Neural cell (in vitro differentiated cells): ENCODE results near the gene LRR1. TPM values are rescaled to one million over a fixed set of nuclear protein-coding genes. Genes with fewer than 3 reads are reported as not detected.

Experiments
- H2AFZ ChIP-seq: fragments of 200-600, 300-800 bp; sonication (generic), shearing (Covaris generic); 2 replicates; pipeline ENCODE4 v1.6.0; 2014; ENCODE audit warnings: low read depth, mild to moderate bottlenecking, antibody characterized with exemption, low read length, moderate library complexity
- H3F3A ChIP-seq: fragments of 200-600 bp; shearing (Covaris generic); 2 replicates; pipeline ENCODE4 v1.6.1; 2016; ENCODE audit warnings: mild to moderate bottlenecking, moderate library complexity, mixed read lengths, antibody characterized with exemption, low read length; ENCODE audit not compliant: insufficient read depth, poor library complexity, severe bottlenecking
- H3K27ac ChIP-seq: fragments of 200-600, 300-800 bp; sonication (generic), shearing (Covaris generic); 2 replicates; pipeline ENCODE4 v1.5.1; 2014; ENCODE audit warnings: mild to moderate bottlenecking, low read length, moderate library complexity
- H3K27me3 ChIP-seq: fragments of 300-800, 200-600 bp; sonication (generic), shearing (Covaris generic); 2 replicates; pipeline ENCODE4 v1.6.0; 2014; ENCODE audit warnings: mild to moderate bottlenecking, low read depth, low read length, moderate library complexity; ENCODE audit not compliant: insufficient read depth
- H3K36me3 ChIP-seq: fragments of 300-800, 200-600 bp; sonication (generic), shearing (Covaris generic); 2 replicates; pipeline ENCODE4 v1.5.1; 2014; ENCODE audit warnings: mild to moderate bottlenecking, antibody characterized with exemption, low read length, moderate library complexity; ENCODE audit not compliant: insufficient read depth
- H3K4me2 ChIP-seq: fragments of 300-800, 200-600 bp; sonication (generic), shearing (Covaris generic); 2 replicates; pipeline ENCODE4 v1.6.0; 2014; ENCODE audit warnings: mild to moderate bottlenecking, low read length
- H3K4me3 ChIP-seq: fragments of 300-800, 200-600 bp; sonication (generic), shearing (Covaris generic); 2 replicates; pipeline ENCODE4 v1.5.1; 2014; ENCODE audit warnings: mild to moderate bottlenecking, low read length, moderate library complexity
- H3K79me2 ChIP-seq: fragments of 200-600 bp; shearing (Covaris generic); replicated peaks from 2 replicates; pipeline ENCODE4 v1.6.0; 2014; ENCODE audit warnings: mild to moderate bottlenecking, low read length, moderate library complexity; ENCODE audit not compliant: insufficient read depth
- H3K9ac ChIP-seq: fragments of 300-800, 200-600 bp; sonication (generic), shearing (Covaris generic); 2 replicates; pipeline ENCODE4 v1.6.1; 2016; ENCODE audit warnings: mild to moderate bottlenecking, low read length, mixed read lengths
- H3K9me2 ChIP-seq: fragments of 200-600 bp; shearing (Covaris generic); 2 replicates; pipeline ENCODE4 v1.6.1; 2016; ENCODE audit warnings: mild to moderate bottlenecking, low read length, mixed read lengths; ENCODE audit not compliant: insufficient read depth
- H3K9me3 ChIP-seq: fragments of 200-600, 300-800 bp; sonication (generic), shearing (Covaris generic); 2 replicates; pipeline ENCODE4 v1.6.1; 2016; ENCODE audit warnings: mild to moderate bottlenecking, mixed run types, low read length, moderate library complexity, mixed read lengths
- H4K20me1 ChIP-seq: fragments of 200-600 bp; shearing (Covaris generic); 2 replicates; pipeline ENCODE4 v1.6.1; 2016; ENCODE audit warnings: mild to moderate bottlenecking, mixed run types; ENCODE audit not compliant: insufficient read depth
- CTCF ChIP-seq: fragments of 450-650 bp; IDR thresholded peaks from 2 replicates; pipeline ENCODE4 v1.5.1; 2014; ENCODE audit warnings: antibody characterized with exemption, mild to moderate bottlenecking, moderate library complexity; ENCODE audit not compliant: poor library complexity, severe bottlenecking
- EP300 ChIP-seq: fragments of 450-650 bp; conservative IDR thresholded peaks from 2 replicates; pipeline ENCODE4 v1.6.1; 2014; ENCODE audit warnings: antibody characterized with exemption, mild to moderate bottlenecking, moderate library complexity; ENCODE audit not compliant: poor library complexity, severe bottlenecking
- EZH2 ChIP-seq: fragments of 200-600, 300-800 bp; shearing (Covaris generic), sonication (generic); IDR thresholded peaks from 2 replicates; pipeline ENCODE4 v1.6.1; 2014; ENCODE audit warnings: antibody characterized with exemption, low read length, borderline replicate concordance, mild to moderate bottlenecking; ENCODE audit not compliant: insufficient read depth, poor library complexity, severe bottlenecking
- MXI1 ChIP-seq: fragments of 450-650 bp; conservative IDR thresholded peaks from 2 replicates; pipeline ENCODE4 v1.6.1; 2014; ENCODE audit warnings: antibody characterized with exemption, mild to moderate bottlenecking; ENCODE audit not compliant: poor library complexity, severe bottlenecking
- POLR2AphosphoS5 ChIP-seq: IDR thresholded peaks from 2 replicates; pipeline ENCODE4 v1.6.1; 2012
- RAD21 ChIP-seq: fragments of 450-650 bp; conservative IDR thresholded peaks from 2 replicates; pipeline ENCODE4 v1.6.1; 2014; ENCODE audit warnings: antibody characterized with exemption, mild to moderate bottlenecking, moderate library complexity
- REST ChIP-seq: IDR thresholded peaks from 2 replicates; pipeline ENCODE4 v1.6.1; 2012; ENCODE audit warnings: borderline replicate concordance
- SMC3 ChIP-seq: fragments of 450-650 bp; conservative IDR thresholded peaks from 2 replicates; pipeline ENCODE4 v1.6.1; 2014; ENCODE audit warnings: antibody characterized with exemption, mild to moderate bottlenecking, moderate library complexity; ENCODE audit not compliant: poor library complexity
- TAF1 ChIP-seq: IDR thresholded peaks from 2 replicates; pipeline ENCODE4 v1.6.1; 2012; ENCODE audit warnings: low read depth
- polyA plus RNA-seq: library from polyadenylated mRNA; depleted of rRNA; stranded (reverse); fragments of >200 nt; gene quantifications from 2 replicates; pipeline ENCODE4 v1.2.3, GENCODE V29; 2014

LRR1 gene
- polyA plus RNA-seq, 1 donor from 2014 or later = 4.4 TPM

GRCh38 chr14:49550286-49551184, 48.2 kb upstream of the LRR1 start:
- no peak overlapping the region for H2AFZ ChIP-seq
- H3F3A ChIP-seq = no peaks in the 10 kb centered on the region
- no peaks in the 10 kb centered on the region for H3K27me3 ChIP-seq
- no peaks in the 10 kb centered on the region for H3K9me2 ChIP-seq
- no peak overlapping the region for H3K27ac ChIP-seq
- no peaks in the 10 kb centered on the region for H3K79me2 ChIP-seq
- H3K36me3 ChIP-seq = no peaks in the 10 kb centered on the region
- H4K20me1 ChIP-seq = no peaks in the 10 kb centered on the region
- no peak overlapping the region for H3K4me3 ChIP-seq
- TF ChIP-seq EP300 (peak; percentile 35), REST (no peak), EZH2 (no peak), CTCF (peak; percentile 81), TAF1 (no peak), MXI1 (no peak), SMC3 (peak; percentile 77), POLR2AphosphoS5 (no peak), RAD21 (peak; percentile 89)
- H3K4me2 ChIP-seq = no peak overlapping the region
- no peak overlapping the region for H3K9ac ChIP-seq
- H3K9me3 ChIP-seq = no peaks in the 10 kb centered on the region

GRCh38 chr14:49551569-49551968, 47.2 kb upstream of the LRR1 start:
- no peaks in the 10 kb centered on the region for H3K36me3 ChIP-seq
- H3K27ac ChIP-seq = no peak overlapping the region
- H3K27me3 ChIP-seq = no peaks in the 10 kb centered on the region
- H2AFZ ChIP-seq = no peak overlapping the region
- no peak overlapping the region for H3K4me3 ChIP-seq
- H4K20me1 ChIP-seq = no peaks in the 10 kb centered on the region
- H3K9me3 ChIP-seq = no peaks in the 10 kb centered on the region
- TF ChIP-seq CTCF (no peak), MXI1 (no peak), RAD21 (no peak), REST (no peak), SMC3 (no peak), EZH2 (no peak), TAF1 (no peak), EP300 (no peak), POLR2AphosphoS5 (no peak)
- no peak overlapping the region for H3K4me2 ChIP-seq
- no peaks in the 10 kb centered on the region for H3F3A ChIP-seq
- H3K79me2 ChIP-seq = no peaks in the 10 kb centered on the region
- H3K9me2 ChIP-seq = no peaks in the 10 kb centered on the region
- H3K9ac ChIP-seq = no peak overlapping the region
